Sigmoid colon (tissue), 7 donors: ENCODE measurements around the gene NR1I2. TPM values are rescaled to one million over a fixed set of nuclear protein-coding genes. Genes with fewer than 3 reads are reported as not detected.

Source experiments
- DNase-seq: peaks from one replicate; pipeline ENCODE4 v3.0.0-alpha.2; 2019
- H3K27ac ChIP-seq, 4 donors: fragments of 200-600 bp; sonication (generic); one replicate each; pipeline ENCODE4 v1.5.1; 2016 to 2019; ENCODE audit warnings: mild to moderate bottlenecking in 1 of 4
- H3K27me3 ChIP-seq, 3 donors: fragments of 200-600 bp; sonication (generic); one replicate each; pipeline ENCODE4 v1.5.1; 2019; ENCODE audit warnings: mild to moderate bottlenecking in 1 of 3
- H3K36me3 ChIP-seq, 4 donors: fragments of 200-600 bp; sonication (generic); one replicate each; pipeline ENCODE4 v1.5.1; 2016 to 2019
- H3K4me1 ChIP-seq, 4 donors: fragments of 200-600 bp; sonication (generic); one replicate each; pipeline ENCODE4 v1.5.1; 2017 to 2019
- H3K4me3 ChIP-seq, 4 donors: fragments of 200-600 bp; sonication (generic); one replicate each; pipeline ENCODE4 v1.5.1; 2017 to 2019; ENCODE audit warnings: mild to moderate bottlenecking in 2 of 4, moderate library complexity in 1 of 4
- H3K9me3 ChIP-seq, 4 donors: fragments of 200-600 bp in 3 of 4; sonication (generic) in 3 of 4; one replicate each; pipeline versions ENCODE4 v1.5.1 to v1.6.1; 2013 to 2019
- EP300 ChIP-seq, 4 donors: sonication (generic); formaldehyde crosslinking; IDR thresholded peaks; one replicate each; pipeline ENCODE4 v1.6.1; 2017; ENCODE audit warnings: antibody characterized with exemption in 4 of 4
- POLR2A ChIP-seq, 2 donors: fragments of 450-650 bp; IDR thresholded peaks; one replicate each; pipeline ENCODE4 v1.6.1; 2016; ENCODE audit warnings: antibody characterized with exemption in 2 of 2, mild to moderate bottlenecking in 2 of 2, moderate library complexity in 2 of 2
- POLR2AphosphoS5 ChIP-seq, 4 donors: sonication (generic); formaldehyde crosslinking; IDR thresholded peaks; one replicate each; pipeline ENCODE4 v1.6.1; 2017; ENCODE audit warnings: antibody characterized with exemption in 4 of 4
- WGBS, 2 donors: extraction: QIAGEN DNeasy Blood & Tissue Kit; methylation state at CpG; one replicate each; pipeline ENCODE4 v1.1.7; 2013; 5-methylcytosine and 5-hydroxymethylcytosine counted together
- intact Hi-C: fragments of 100-400 bp; cut with DNase I; formaldehyde crosslinking; loops from one replicate; pipeline ENCODE4 v1.15.1; 2023
- polyA plus RNA-seq, 3 donors: library from polyadenylated mRNA; stranded (reverse); fragments of 200-250 nt; gene quantifications; one replicate each; pipeline ENCODE4 v1.2.3, GENCODE V29; 2013
- total RNA-seq, 4 donors: library from RNA; depleted of rRNA; stranded (reverse); fragments of >200 nt; gene quantifications; one replicate each; pipeline ENCODE4 v1.1.0, GENCODE V29; 2016
- TF ChIP-seq, protein P1 (sequence below), 4 experiments: fragments of 450-650 bp in 3 of 4; fragments of 200-600 bp in 1 of 4; IDR thresholded peaks; one replicate each; pipeline ENCODE4 v1.5.1; 2016 to 2019; ENCODE audit warnings: antibody characterized with exemption in 4 of 4, mild to moderate bottlenecking in 3 of 4, moderate library complexity in 2 of 4
- donor health status: healthy with polysubstance abuse.
- donor health status: Bipolar disorder and iron deficiency.
- donor health status: healthy.

NR1I2 gene
- total and polyA plus RNA-seq, 7 donors: 0.54 to 50.6 (median 33.6) TPM; not detected in 2

DNA sequence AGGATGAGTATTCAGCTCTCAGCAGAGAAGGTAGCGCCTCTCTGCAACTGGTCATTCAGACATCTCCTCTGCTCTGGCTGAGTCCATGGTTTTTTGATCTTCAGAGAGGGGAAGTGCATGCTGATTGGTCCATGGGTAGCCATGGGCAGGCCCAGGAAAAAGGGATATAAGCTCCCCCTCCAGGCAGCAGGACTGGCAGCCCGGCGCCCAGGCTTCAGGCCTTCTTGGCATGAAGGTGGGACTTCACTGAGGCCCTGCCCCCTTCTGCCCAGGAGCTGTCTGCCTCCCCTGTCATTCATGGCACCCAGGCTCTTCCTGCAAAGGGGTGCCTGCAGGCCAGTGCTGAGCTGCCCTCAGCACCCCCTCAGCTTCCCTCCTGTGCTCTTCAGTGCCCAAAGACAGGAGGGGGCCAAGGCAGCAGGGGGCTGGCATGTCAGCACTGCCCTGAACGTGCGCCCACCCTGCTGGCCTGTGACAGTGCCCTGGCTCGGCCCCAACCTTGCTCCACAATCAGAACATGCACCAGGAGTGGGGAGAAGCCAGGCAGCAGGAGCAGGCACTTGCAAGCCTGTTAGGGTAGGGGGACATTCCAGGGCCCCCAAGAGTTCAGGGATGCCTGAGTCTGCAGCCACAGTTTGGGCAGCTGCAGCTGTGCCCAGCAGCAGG is 13.8 kb upstream of the NR1I2 start:
- DNase-seq: no peak
- no peak overlapping the region for H3K4me3 ChIP-seq

DNA sequence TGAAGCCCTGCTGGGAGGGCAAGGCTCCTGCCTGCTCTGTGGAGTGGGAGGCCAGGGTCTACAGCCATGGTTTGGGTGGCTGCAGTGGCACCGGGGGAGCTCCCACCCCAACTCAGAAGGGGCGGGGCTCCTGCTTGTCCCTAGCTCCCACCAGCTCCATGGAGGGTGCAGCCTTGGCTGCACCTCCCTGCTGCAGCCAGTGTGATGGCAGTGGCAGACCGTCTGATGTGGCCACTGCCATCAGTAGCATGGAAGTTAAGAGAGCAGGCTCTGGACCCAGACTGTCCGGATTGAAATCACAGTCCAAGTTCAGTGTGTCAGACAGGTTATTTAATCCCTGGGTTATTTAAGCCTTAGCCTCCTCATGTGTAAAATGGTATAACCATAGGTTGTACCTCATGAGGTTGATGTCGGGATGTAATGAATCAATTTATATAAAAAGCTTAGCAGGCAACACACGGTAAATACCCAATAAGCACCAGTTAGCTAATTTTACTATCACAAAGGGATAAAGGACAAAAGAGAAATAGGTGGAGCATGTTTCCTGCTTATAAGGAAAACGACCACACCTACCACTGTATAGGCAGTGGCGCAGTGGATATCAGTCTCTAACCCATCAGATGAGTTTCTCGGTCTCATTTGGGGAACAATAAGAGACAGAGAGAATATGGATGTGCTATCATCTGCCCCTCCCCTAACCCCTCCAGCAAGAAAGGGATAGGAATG is 13.1 kb upstream of the NR1I2 start:
- no peak for DNase-seq
- no peaks in the 10 kb centered on the region for H3K36me3 ChIP-seq
- H3K4me3 ChIP-seq: no peak overlapping the region
- no peak overlapping the region for H3K27ac ChIP-seq
- 62 to 87% methylated on average over 9 of the region's 9 CpGs for WGBS, 2 donors
- no peaks in the 10 kb centered on the region for H3K9me3 ChIP-seq
- no peaks in the 10 kb centered on the region for H3K4me1 ChIP-seq
- H3K27me3 ChIP-seq: no peaks in the 10 kb centered on the region
- no peak for TF ChIP-seq EP300 (IDR thresholded peaks at IDR 0.05)
- TF ChIP-seq POLR2A (IDR thresholded peaks at IDR 0.05): no peak
- no peak for TF ChIP-seq POLR2AphosphoS5 (IDR thresholded peaks at IDR 0.05)
- TF ChIP-seq, protein P1, sequence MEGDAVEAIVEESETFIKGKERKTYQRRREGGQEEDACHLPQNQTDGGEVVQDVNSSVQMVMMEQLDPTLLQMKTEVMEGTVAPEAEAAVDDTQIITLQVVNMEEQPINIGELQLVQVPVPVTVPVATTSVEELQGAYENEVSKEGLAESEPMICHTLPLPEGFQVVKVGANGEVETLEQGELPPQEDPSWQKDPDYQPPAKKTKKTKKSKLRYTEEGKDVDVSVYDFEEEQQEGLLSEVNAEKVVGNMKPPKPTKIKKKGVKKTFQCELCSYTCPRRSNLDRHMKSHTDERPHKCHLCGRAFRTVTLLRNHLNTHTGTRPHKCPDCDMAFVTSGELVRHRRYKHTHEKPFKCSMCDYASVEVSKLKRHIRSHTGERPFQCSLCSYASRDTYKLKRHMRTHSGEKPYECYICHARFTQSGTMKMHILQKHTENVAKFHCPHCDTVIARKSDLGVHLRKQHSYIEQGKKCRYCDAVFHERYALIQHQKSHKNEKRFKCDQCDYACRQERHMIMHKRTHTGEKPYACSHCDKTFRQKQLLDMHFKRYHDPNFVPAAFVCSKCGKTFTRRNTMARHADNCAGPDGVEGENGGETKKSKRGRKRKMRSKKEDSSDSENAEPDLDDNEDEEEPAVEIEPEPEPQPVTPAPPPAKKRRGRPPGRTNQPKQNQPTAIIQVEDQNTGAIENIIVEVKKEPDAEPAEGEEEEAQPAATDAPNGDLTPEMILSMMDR (IDR thresholded peaks at IDR 0.05): no peak
- intact Hi-C loops: no loop called here

More for the DNA sequence above, 13.8 kb upstream of the NR1I2 start:
- TF ChIP-seq POLR2A (IDR thresholded peaks at IDR 0.05): no peak
- no peak for TF ChIP-seq POLR2AphosphoS5 (IDR thresholded peaks at IDR 0.05)
- TF ChIP-seq, protein P1 (IDR thresholded peaks at IDR 0.05): no peak
- Histone ChIP-seq H3K9me3 (no peaks in the 10 kb centered on the region), H3K36me3 (no peaks in the 10 kb centered on the region), H3K27ac (no peak overlapping the region), H3K4me1 (no peaks in the 10 kb centered on the region), H3K27me3 (no peaks in the 10 kb centered on the region)
- intact Hi-C loops: no loop called here
- WGBS, 2 donors: 96 to 98% methylated on average over 6 of the region's 6 CpGs

DNA sequence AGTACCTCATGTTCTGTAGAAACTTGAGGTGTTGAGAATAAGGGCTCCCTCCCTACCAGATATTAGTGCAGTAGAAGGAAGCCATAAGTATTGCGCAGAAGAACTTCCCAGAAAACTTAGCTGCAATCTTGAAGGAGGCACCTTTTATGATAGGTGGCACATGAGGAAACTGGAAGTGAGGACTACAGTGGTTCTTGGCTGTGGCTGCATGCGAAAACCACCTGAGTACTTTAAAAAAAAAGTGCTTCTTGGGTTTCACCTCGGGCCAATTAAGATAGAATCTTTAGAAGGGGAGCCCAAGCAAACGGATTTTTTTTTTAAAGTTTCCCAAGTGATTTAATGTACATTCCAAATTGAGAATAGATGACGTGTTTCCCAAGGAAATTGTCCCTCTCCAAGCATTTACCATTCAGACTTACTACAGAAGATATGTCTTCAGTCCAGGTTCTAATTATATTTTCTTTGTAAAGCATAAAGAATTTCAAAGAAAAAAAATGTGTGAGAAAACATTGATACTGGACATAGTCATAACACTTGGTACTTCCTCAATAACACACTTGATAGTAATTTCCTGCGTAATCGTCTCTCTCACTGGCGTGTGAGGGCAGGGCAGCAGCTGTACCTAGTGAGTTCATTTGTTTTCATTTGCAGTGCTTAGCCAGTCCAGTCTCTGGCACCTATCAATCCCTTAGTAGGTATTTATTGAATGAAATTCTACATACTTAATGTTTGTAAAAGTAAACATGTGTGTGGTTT is 12.3 kb upstream of the NR1I2 start:
- 27 to 67% methylated on average over 8 of the region's 8 CpGs for WGBS, 2 donors
- H3K36me3 ChIP-seq: no peaks in the 10 kb centered on the region

DNA sequence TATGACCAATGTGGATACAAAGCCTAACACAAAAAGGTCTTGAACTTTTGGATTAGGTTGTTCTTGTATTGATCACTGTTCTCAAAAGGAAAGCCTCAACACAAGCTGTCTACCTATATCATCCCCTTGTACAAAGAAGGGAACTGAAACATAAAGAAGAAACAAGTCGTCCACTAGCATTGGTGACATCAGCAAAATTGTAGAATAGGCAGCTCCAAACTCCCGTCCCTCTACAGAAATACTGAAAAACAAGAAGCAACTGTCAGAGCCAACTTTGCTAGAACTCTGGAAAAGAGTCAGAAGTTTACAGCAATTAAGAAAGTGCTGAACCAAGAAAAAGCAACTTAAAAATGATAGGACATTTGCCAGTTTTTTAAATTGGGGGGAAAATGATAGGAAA is 7.5 kb upstream of the NR1I2 start:
- WGBS, 2 donors: 61 to 88% methylated on average over 2 of the region's 2 CpGs
- Histone ChIP-seq H3K27me3 (no peaks in the 10 kb centered on the region), H3K27ac (no peak overlapping the region), H3K4me3 (no peak overlapping the region), H3K4me1 (no peaks in the 10 kb centered on the region), H3K9me3 (no peaks in the 10 kb centered on the region), H3K36me3 (no peaks in the 10 kb centered on the region)
- intact Hi-C loops: no loop called here
- TF ChIP-seq POLR2AphosphoS5 (IDR thresholded peaks at IDR 0.05): no peak
- no peak for TF ChIP-seq POLR2A (IDR thresholded peaks at IDR 0.05)
- no peak for TF ChIP-seq EP300 (IDR thresholded peaks at IDR 0.05)
- TF ChIP-seq, protein P1 (IDR thresholded peaks at IDR 0.05): no peak
- DNase-seq: no peak

More for the DNA sequence above, 12.3 kb upstream of the NR1I2 start:
- DNase-seq: no peak
- H3K27me3 ChIP-seq: no peaks in the 10 kb centered on the region
- intact Hi-C loops: no loop called here
- no peaks in the 10 kb centered on the region for H3K9me3 ChIP-seq
- no peak overlapping the region for H3K4me3 ChIP-seq
- TF ChIP-seq POLR2A (IDR thresholded peaks at IDR 0.05): no peak
- no peak for TF ChIP-seq POLR2AphosphoS5 (IDR thresholded peaks at IDR 0.05)
- TF ChIP-seq, protein P1 (IDR thresholded peaks at IDR 0.05): no peak
- TF ChIP-seq EP300 (IDR thresholded peaks at IDR 0.05): no peak
- no peaks in the 10 kb centered on the region for H3K4me1 ChIP-seq
- no peak overlapping the region for H3K27ac ChIP-seq
